ENCODE measurements around the gene ANKRD2. TPM values are rescaled to one million over a fixed set of nuclear protein-coding genes. Genes with fewer than 3 reads are reported as not detected.
A peak's percentile ranks its signal among the peaks of the same experiment; 100 is the strongest.
"Not testable (repeated sequence)": the region's sequence is repeated elsewhere in the genome, so short reads cannot be mapped to it uniquely, and the experiment has no call there.

Gene ANKRD2
- 0.53 TPM for polyA plus RNA-seq (ENCODE audit: insufficient read length)
- long read RNA-seq, donor 1 = 0 reads
- long read RNA-seq, donor 2 = 0 reads
- long read RNA-seq, donor 3 = 0 reads
- long read RNA-seq, donor 4 = 0 reads
- long read RNA-seq, donor 5 = 0 reads
- long read RNA-seq, donor 6 = 0 reads
- long read RNA-seq, donor 7 = 0 reads
- long read RNA-seq, donor 8 = 0 reads

GRCh38 chr10:97572214-97572989 lies at the start of gene ANKRD2:
Gene ANKRD2 (plus strand): TSS chr10:97572779. CDS start chr10:97572789, 10 bp downstream.
- peak; percentile 64 for DNase-seq

GRCh38 chr10:97522937-97523336 lies 49.6 kb upstream of the ANKRD2 start:
- no peak for DNase-seq

GRCh38 chr10:97525086-97525485 lies 47.5 kb upstream of the ANKRD2 start:
- DNase-seq = no peak

GRCh38 chr10:97525683-97526110 lies 46.9 kb upstream of the ANKRD2 start:
- DNase-seq = no peak

GRCh38 chr10:97528876-97529275 lies 43.7 kb upstream of the ANKRD2 start:
- not testable (repeated sequence) for DNase-seq

- no peak for DNase-seq
These were observed 42.7 kb upstream of the ANKRD2 start for GRCh38 chr10:97529685-97530465.

GRCh38 chr10:97531401-97531986 lies 41.1 kb upstream of the ANKRD2 start:
- DNase-seq = no peak

- peak; percentile 74 for DNase-seq
These were observed 39.5 kb upstream of the ANKRD2 start for GRCh38 chr10:97532935-97533671.

- no peak for DNase-seq
These were observed 38.7 kb upstream of the ANKRD2 start for GRCh38 chr10:97533888-97534287.

- no peak for DNase-seq
These were observed 37.7 kb upstream of the ANKRD2 start for GRCh38 chr10:97534746-97535367.

GRCh38 chr10:97537186-97537869 lies 35.3 kb upstream of the ANKRD2 start:
- no peak for DNase-seq

- DNase-seq = no peak
These were observed 34.2 kb upstream of the ANKRD2 start for GRCh38 chr10:97538411-97538810.

GRCh38 chr10:97538839-97539238 lies 33.7 kb upstream of the ANKRD2 start:
- DNase-seq = no peak

GRCh38 chr10:97539523-97540200 lies 32.9 kb upstream of the ANKRD2 start:
- no peak for DNase-seq

- no peak for DNase-seq
These were observed 31.7 kb upstream of the ANKRD2 start for GRCh38 chr10:97540669-97541500.

GRCh38 chr10:97542169-97543024 lies 30.2 kb upstream of the ANKRD2 start:
- no peak for DNase-seq

- no peak for DNase-seq
These were observed 29.5 kb upstream of the ANKRD2 start for GRCh38 chr10:97543025-97543546.
